OCI-LY7 (cell line): Measurements from ENCODE around the gene GANAB.

ENCODE experiments used
- EZH2phosphoT487 ChIP-seq: fragments of 200-600 bp; sonication (generic); IDR thresholded peaks from 2 replicates; pipeline ENCODE4 v1.6.1; 2018; ENCODE audit warnings: low read depth, borderline replicate concordance, mild to moderate bottlenecking, mixed run types, antibody characterized with exemption, low read length, moderate library complexity, mixed read lengths
- TF ChIP-seq, protein P1 (sequence below): fragments of 200-600 bp; sonication (generic); conservative IDR thresholded peaks from 2 replicates; pipeline ENCODE4 v1.5.1; 2014; ENCODE audit warnings: mild to moderate bottlenecking, antibody characterized with exemption, low read length, moderate library complexity, mixed read lengths

DNA sequence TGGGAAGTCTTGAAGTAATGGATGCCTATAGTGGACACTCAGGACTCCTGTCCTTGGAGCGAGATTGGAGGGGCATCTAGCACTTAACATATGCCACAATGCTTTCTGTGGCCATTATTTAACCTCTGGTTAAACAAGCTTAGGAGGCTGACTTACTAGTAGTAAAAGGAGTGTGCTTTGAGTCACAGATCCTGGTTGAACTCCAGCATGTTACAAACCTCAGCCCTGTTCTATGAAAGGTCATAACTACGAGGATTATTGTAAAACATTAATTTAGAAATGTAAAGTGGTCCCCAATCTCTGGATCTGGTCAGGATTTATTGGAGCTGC lies 26.7 kb upstream of the GANAB start:
- TF ChIP-seq, protein P1, sequence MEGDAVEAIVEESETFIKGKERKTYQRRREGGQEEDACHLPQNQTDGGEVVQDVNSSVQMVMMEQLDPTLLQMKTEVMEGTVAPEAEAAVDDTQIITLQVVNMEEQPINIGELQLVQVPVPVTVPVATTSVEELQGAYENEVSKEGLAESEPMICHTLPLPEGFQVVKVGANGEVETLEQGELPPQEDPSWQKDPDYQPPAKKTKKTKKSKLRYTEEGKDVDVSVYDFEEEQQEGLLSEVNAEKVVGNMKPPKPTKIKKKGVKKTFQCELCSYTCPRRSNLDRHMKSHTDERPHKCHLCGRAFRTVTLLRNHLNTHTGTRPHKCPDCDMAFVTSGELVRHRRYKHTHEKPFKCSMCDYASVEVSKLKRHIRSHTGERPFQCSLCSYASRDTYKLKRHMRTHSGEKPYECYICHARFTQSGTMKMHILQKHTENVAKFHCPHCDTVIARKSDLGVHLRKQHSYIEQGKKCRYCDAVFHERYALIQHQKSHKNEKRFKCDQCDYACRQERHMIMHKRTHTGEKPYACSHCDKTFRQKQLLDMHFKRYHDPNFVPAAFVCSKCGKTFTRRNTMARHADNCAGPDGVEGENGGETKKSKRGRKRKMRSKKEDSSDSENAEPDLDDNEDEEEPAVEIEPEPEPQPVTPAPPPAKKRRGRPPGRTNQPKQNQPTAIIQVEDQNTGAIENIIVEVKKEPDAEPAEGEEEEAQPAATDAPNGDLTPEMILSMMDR, result no peak
- TF ChIP-seq EZH2phosphoT487, result no peak
